Stimulated activated CD8-positive, alpha-beta memory T cell treated with anti-CD3 and anti-CD28 coated beads, Interleukin-2, amount 100 ng/mL, for 1 hour (primary cell): ENCODE data around the gene EDAR.

Experiments
- DNase-seq, 2 donors: peaks; one replicate each; pipeline ENCODE4 v3.0.0-alpha.2; 2020; ENCODE audit warnings: low read depth in 2 of 2

EDAR gene

GRCh38 chr2:108854484-108854883, 134.5 kb downstream of the EDAR start:
- DNase-seq = no peak

- no peak for DNase-seq
These were observed 135.6 kb downstream of the EDAR start for GRCh38 chr2:108853421-108853820.

GRCh38 chr2:108852375-108852774, 136.6 kb downstream of the EDAR start:
- DNase-seq = no peak

GRCh38 chr2:108847000-108847399, 142.0 kb downstream of the EDAR start:
- DNase-seq = no peak

- DNase-seq = no peak
These were observed 143.1 kb downstream of the EDAR start for GRCh38 chr2:108845923-108846322.
